Measurements from ENCODE around the gene IPO9. TPM values are rescaled to one million over a fixed set of nuclear protein-coding genes. Genes with fewer than 3 reads are reported as not detected.

The IPO9 gene
- total RNA-seq, 4 donors from 2014 or later: 2.0 to 13.0 (median 7.9) TPM

DNA sequence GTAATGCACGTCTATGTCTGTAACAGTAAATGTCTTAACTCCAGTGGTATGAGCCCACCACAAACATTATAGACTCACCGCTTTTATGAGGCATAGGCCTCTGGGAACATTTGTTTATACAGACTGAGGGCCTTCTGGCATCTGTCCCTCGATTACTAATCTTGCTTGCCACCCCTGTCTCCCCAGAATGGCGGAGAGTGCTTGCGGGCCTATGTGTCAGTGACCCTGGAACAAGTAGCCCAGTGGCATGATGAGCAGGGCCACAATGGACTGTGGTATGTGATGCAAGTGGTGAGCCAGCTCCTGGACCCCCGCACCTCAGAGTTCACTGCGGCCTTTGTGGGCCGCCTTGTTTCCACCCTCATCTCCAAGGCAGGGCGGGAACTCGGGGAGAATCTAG, 41.4 kb downstream of the IPO9 start:
- no peaks in the 10 kb centered on the region for H3K4me1 ChIP-seq
- no peak overlapping the region for H3K4me3 ChIP-seq
- peaks cover 0 to 64% (median 33%) of the 10 kb centered on the region in 4 donors for H3K36me3 ChIP-seq
- in situ Hi-C loops (cut with MboI; ENCODE audit: low pct_ligation_motif_present in 1 of 4, low pct_unique_long_range_greater_than_20kb in 1 of 4, low sequenced_read_pairs in 3 of 4): loop anchor here in 1 of 4 donors (25.0 kb wide), 1 partner anchor 267 kb away; the partner anchor contains the start of gene ARL8A
- H3K9me3 ChIP-seq: no peaks in the 10 kb centered on the region
- WGBS, 2 donors (ENCODE audit: low coverage in 1 of 2): 90 to 91% methylated on average over 3 to 9 of the region's 10 CpGs
- no peak for DNase-seq
- H3K27me3 ChIP-seq: no peaks in the 10 kb centered on the region
- H3K27ac ChIP-seq: no peak overlapping the region
- intact Hi-C loops (cut with DNase I; ENCODE audit: low total_unique reads): no loop called here
- TF ChIP-seq, protein P1, sequence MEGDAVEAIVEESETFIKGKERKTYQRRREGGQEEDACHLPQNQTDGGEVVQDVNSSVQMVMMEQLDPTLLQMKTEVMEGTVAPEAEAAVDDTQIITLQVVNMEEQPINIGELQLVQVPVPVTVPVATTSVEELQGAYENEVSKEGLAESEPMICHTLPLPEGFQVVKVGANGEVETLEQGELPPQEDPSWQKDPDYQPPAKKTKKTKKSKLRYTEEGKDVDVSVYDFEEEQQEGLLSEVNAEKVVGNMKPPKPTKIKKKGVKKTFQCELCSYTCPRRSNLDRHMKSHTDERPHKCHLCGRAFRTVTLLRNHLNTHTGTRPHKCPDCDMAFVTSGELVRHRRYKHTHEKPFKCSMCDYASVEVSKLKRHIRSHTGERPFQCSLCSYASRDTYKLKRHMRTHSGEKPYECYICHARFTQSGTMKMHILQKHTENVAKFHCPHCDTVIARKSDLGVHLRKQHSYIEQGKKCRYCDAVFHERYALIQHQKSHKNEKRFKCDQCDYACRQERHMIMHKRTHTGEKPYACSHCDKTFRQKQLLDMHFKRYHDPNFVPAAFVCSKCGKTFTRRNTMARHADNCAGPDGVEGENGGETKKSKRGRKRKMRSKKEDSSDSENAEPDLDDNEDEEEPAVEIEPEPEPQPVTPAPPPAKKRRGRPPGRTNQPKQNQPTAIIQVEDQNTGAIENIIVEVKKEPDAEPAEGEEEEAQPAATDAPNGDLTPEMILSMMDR (IDR thresholded peaks at IDR 0.05): no peak
- TF ChIP-seq POLR2A (IDR thresholded peaks at IDR 0.05) (no peak), POLR2AphosphoS5 (IDR thresholded peaks at IDR 0.05) (no peak)

DNA sequence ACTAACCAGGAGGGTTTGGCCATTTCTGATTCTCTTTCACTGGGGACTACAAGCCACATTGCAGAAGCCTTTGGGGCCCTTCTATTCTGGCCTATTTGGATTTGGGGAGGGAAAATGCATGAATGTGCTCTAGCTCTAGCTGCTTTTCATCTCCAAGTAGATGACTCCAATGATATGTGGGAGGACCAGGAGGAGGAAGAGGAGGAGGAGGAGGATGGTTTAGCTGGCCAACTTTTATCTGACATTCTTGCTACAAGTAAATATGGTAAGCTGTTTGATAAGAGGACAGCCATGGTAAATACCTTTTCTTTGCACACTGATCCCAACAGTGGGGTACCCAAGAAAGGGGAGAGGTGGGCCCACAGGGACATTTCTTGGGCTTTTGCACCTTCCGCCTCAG, 45.7 kb downstream of the IPO9 start:
- H3K36me3 ChIP-seq: peaks cover 0 to 39% (median 17%) of the 10 kb centered on the region in 4 donors

DNA sequence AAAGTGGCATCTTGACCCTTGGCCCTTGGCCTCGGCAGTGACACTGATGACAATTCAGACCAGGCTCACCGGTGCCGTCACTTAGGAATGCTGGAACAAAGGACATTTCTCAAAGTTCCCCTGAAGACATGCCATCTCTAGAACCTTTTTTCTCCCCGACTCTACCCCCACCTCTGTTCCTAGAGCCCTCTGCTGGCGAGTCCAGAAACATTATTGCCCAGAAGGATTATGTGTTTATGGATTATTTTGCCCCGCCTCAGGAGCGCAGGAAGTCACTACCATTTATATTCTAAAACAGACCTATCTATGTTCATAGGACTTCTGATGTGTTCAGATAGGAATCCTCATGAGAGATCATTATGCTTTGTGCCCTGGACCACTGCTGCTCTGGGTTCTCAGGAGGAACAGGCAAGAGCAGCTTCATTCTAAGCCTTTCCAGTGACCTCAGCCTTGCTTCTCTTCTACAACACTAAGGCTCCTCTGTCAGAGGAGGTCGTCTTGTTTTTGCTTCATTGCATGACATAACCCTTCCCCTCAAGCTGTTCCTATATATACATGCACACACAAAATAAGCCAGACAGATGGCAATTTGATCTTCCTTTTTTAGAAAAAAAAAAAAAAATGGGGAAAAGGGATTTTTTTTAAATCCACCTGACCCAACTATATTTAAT, 47.3 kb downstream of the IPO9 start:
- Histone ChIP-seq H3K36me3 (peaks cover 0 to 25% (median 11%) of the 10 kb centered on the region in 4 donors), H3K27ac (no peak overlapping the region), H3K9me3 (no peaks in the 10 kb centered on the region), H3K4me3 (no peak overlapping the region), H3K4me1 (peaks cover 0 to 9% (median 0%) of the 10 kb centered on the region in 4 donors), H3K27me3 (no peaks in the 10 kb centered on the region)
- in situ Hi-C loops (cut with MboI; ENCODE audit: low pct_ligation_motif_present in 1 of 4, low pct_unique_long_range_greater_than_20kb in 1 of 4, low sequenced_read_pairs in 3 of 4) (loop anchor here in 2 of 4 donors (25.0 kb wide), 1 partner anchor 261 kb away; the partner anchor contains the start of gene ARL8A (in 2 of the 2)), intact Hi-C loops (cut with DNase I; ENCODE audit: low total_unique reads) (loop anchor here (2.0 kb wide), 1 partner anchor 97 kb away; no protein-coding TSS in a partner anchor)
- 50 to 55% methylated on average over 1 to 8 of the region's 8 CpGs for WGBS, 2 donors (ENCODE audit: low coverage in 1 of 2)
- TF ChIP-seq, protein P1 (IDR thresholded peaks at IDR 0.05): peak; percentile 22 to 37 (median 29)
- TF ChIP-seq POLR2A (IDR thresholded peaks at IDR 0.05): no peak
- no peak for DNase-seq

More for the DNA sequence above, 45.7 kb downstream of the IPO9 start:
- H3K9me3 ChIP-seq: no peaks in the 10 kb centered on the region
- DNase-seq: no peak
- intact Hi-C loops (cut with DNase I; ENCODE audit: low total_unique reads): no loop called here
- in situ Hi-C loops (cut with MboI; ENCODE audit: low pct_ligation_motif_present in 1 of 4, low pct_unique_long_range_greater_than_20kb in 1 of 4, low sequenced_read_pairs in 3 of 4): loop anchor here in 3 of 4 donors (25.0 kb wide), 1 partner anchor 263 kb away; the partner anchor contains the start of gene ARL8A (in 3 of the 3)
- H3K4me3 ChIP-seq: no peak overlapping the region
- 100% methylated on average over 1 of the region's 1 CpG; no CpG with 5 or more reads in 1 of the 2 donors for WGBS, 2 donors (ENCODE audit: low coverage in 1 of 2)
- no peaks in the 10 kb centered on the region for H3K27me3 ChIP-seq
- H3K27ac ChIP-seq: no peak overlapping the region
- TF ChIP-seq, protein P1 (IDR thresholded peaks at IDR 0.05): no peak
- no peak for TF ChIP-seq EP300 (IDR thresholded peaks at IDR 0.05; ENCODE audit: low read depth)
- no peak for TF ChIP-seq POLR2A (IDR thresholded peaks at IDR 0.05)
- TF ChIP-seq POLR2AphosphoS5 (IDR thresholded peaks at IDR 0.05): no peak
- H3K4me1 ChIP-seq: peaks cover 0 to 9% (median 0%) of the 10 kb centered on the region in 4 donors

DNA sequence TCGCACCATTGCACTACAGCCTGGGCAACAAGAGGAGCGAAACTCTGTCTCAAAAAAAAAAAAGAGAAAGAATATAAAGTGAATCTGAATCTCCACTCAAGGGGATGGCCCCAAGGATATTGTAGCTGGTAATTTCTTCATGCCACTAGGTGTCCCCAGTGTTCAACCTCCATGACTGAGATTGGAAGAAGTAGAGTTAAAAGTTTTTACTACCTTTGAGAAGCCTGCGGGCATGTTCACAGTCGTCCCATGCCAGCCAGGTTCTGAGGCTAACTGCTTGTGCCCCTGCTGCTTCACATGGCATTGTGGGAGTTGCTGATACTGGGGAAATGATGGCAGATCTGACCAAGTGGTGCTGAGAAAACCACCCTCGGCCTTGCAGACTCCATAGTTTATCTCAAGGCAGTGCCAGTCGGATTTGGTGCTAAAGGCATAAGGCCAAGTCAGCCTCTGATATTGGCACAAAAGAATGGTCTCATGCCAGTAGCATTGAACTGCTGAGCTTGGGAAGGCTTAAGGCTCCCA, 49.0 kb downstream of the IPO9 start:
- in situ Hi-C loops (cut with MboI; ENCODE audit: low pct_ligation_motif_present in 1 of 4, low pct_unique_long_range_greater_than_20kb in 1 of 4, low sequenced_read_pairs in 3 of 4) (loop anchor here in 2 of 4 donors (25.0 kb wide), 1 partner anchor 259 kb away; the partner anchor contains the start of gene ARL8A (in 2 of the 2)), intact Hi-C loops (cut with DNase I; ENCODE audit: low total_unique reads) (loop anchor here (2.0 kb wide), 1 partner anchor 95 kb away; no protein-coding TSS in a partner anchor)
- Histone ChIP-seq H3K27me3 (no peaks in the 10 kb centered on the region), H3K4me1 (peaks cover 0 to 9% (median 0%) of the 10 kb centered on the region in 4 donors), H3K27ac (no peak overlapping the region), H3K4me3 (no peak overlapping the region), H3K9me3 (no peaks in the 10 kb centered on the region), H3K36me3 (peaks cover 0 to 8% (median under 1%) of the 10 kb centered on the region in 4 donors)
- no peak for TF ChIP-seq POLR2A (IDR thresholded peaks at IDR 0.05)
- TF ChIP-seq, protein P1 (IDR thresholded peaks at IDR 0.05): peak; percentile 60 to 71 (median 64)
- TF ChIP-seq EP300 (IDR thresholded peaks at IDR 0.05; ENCODE audit: low read depth): no peak
- no peak for TF ChIP-seq POLR2AphosphoS5 (IDR thresholded peaks at IDR 0.05)
- no peak for DNase-seq
- 33 to 59% methylated on average over 4 to 6 of the region's 6 CpGs for WGBS, 2 donors (ENCODE audit: low coverage in 1 of 2)
